Stimulated activated CD8-positive, alpha-beta memory T cell treated with anti-CD3 and anti-CD28 coated beads, Interleukin-2, amount 100 ng/mL, for 1 hour (primary cell): ENCODE results near the gene JPT2.

Experiments
- DNase-seq, 2 donors: peaks; one replicate each; pipeline ENCODE4 v3.0.0-alpha.2; 2020; ENCODE audit warnings: low read depth in 2 of 2

Gene JPT2

DNA sequence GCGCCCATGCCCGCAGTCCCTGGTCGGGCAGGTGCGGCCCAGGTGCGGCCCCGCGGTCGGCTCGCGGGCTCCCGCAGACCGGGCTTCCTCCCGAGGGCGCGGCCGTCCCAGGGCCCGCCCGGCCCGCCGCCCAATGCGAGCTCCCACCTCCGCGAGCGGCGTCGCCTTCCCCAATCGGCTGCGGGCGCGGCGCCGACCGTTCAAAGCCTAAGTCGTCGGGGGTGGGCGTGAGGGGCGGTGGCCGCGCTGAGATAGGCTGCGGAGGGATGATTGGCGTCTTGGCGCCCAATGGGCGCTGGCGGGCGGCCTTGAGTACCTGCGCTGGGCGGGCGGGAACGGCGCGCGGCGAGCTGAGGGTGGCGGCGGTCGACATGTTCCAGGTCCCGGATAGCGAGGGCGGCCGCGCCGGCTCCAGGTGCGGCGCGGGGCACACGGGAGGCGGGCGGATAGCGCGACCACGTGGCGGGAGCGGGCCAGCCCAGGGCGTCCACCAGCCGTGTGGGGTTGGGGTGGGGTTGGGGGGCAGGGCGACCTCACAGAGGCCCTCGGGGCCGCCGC is at the start of gene JPT2:
JPT2 (plus strand) TSS at position 338 of the 558 bp plus-strand sequence; CDS start at position 372, 34 bp downstream.
- peak; percentile 87 to 91 for DNase-seq

DNA sequence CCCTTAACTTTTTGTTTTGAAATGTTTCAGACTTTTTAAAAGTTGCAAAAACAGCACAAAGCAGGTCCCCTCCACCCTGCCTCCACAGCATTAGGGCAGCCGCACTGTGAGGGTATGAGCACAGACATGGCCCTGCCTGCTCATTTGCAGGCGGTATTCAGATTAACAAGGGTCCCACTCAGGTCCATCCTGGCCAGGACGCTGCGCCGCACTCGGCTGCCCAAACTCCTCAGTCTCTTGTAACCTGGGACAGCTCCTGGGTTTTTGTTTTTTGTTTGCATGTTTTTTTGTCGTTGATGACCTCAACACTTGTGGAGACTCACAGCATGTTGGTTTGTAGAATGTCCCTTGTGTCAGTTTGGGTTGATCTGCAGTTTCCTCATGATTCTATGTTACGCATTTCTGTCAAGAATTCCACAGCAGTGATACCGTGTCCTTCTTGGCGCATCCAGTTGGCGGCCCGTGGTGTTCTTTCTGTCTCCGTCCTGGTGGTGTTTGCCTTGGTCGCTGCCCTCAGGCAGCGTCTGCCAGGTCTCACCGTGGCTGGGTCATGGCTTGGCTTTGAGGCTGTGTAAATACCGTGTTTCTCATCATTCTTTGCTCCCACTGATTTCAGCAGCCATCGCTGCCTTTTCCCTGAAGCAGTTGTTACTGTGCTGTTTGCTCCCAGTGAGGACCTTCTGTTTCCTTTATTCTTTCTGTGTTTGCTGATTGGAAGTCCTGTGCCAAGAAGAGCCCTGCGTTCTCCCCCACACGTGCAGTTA is 47.4 kb upstream of the JPT2 start:
- no peak for DNase-seq

DNA sequence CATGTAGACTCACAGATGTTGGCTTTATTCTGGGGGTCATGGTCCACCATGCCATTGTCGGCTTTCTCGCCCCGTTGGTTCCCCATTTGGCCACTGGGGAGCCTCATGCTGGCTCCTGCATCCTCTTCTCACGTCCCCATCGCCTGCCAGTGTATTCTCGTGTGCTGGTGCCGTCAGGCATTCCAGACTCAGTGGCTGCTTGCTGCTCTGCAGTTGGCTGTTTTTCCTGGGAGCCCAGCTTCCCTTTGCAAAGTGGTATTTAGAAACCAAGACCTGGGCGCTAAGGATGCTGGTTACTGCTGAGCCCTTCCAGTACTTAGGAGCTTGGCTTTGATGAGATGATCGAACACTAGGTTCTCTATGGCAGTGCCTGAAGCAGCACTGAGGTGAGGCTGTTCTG is 46.8 kb upstream of the JPT2 start:
- DNase-seq = no peak

DNA sequence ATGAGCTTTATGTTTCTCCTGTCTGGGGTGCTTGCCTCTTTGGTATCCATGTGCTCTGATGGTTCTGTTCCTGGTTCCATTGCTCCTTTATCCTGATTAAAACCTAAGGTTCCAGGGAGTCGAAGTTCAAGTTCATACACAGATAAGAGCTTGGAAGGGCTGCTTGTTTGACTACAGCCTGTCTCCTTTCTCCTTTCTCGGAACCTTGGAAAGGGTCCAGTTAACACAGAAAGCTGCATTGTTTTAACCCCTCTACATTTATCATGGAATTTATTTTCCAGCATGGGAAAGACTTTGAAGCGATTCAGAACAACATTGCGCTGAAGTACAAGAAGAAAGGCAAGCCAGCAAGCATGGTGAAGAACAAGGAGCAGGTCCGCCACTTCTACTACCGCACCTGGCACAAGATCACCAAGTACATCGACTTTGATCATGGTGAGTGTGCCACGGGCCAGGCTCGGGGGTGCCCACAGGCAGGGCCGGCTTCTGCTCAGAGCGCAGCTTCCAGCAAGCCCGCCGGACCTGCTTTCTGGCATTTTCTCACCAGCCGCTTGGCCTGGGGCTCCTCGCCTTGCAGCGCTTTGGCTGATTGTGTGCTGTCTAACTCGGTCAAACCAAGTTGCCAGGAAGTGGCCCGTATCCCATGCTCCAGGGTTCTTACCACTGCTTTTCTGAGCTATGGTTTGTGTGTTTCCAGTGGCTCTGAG is 46.0 kb upstream of the JPT2 start:
- no peak for DNase-seq

GRCh38 chr16:1632638-1632970 is 45.5 kb upstream of the JPT2 start:
- no peak for DNase-seq

- DNase-seq = no peak
Observed at GRCh38 chr16:1633310-1633709, 44.8 kb upstream of the JPT2 start.

- no peak for DNase-seq
Observed at GRCh38 chr16:1634541-1634940, 43.5 kb upstream of the JPT2 start.

DNA sequence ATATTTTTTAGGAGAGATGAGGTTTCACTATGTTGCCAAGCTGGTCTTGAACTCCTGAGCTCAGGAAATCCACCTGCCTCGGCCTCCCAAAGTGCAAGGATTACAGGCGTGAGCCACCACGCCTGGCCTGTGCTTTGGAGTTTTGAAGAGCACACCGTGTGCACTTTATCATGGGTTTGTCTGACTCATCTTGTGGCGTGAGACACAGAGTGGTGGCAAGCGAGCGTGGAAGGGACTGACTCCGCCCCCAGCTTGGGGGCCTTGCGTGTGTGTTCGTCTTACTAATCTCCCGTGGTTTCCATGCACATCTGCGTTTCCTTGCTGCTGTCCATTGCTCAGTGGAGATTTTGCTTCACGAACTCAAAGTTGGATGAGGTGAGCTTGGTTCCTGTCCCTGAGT is 43.0 kb upstream of the JPT2 start:
- no peak for DNase-seq

DNA sequence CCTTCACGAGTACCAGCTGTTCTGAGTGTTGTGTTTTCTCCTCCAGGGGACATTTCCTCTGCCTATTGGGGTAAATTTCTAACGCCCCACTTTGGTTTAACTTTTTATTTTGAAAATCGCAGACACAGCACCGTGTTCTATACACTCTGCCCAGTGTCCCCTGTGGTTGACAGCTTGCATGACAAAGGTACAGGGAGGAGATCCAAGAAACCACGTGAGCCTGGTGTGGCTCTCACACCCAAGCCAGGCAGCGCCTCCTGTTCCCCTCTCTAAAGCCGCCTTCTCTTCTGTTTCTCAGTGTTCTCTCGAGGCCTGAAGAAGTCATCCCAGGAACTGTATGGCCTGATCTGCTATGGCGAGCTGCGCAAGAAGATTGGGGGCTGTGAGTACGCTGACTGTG is 40.6 kb upstream of the JPT2 start:
- no peak for DNase-seq

GRCh38 chr16:1638757-1639156 is 39.3 kb upstream of the JPT2 start:
- no peak for DNase-seq

DNA sequence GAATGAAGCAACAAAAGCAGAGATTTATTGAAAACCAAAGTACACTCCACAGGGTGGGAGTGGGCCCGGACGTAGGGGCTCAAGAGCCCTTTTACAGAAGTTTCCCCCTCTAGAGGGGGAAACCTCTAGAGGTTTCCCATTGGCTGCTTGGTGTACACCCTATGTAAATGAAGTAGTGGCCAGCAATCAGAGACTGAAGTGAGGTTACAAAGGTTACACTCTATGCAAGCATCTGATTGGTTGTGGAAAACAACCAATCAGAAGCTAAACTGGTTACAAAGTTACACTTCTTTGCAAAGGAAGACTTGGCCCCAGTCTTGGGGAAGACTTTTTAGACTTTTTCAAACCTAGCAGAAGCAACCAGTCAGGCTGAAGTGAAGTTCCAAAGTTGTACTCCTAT is 38.8 kb upstream of the JPT2 start:
- DNase-seq = no peak

GRCh38 chr16:1639860-1640259 is 38.2 kb upstream of the JPT2 start:
- DNase-seq = no peak

- DNase-seq = no peak
Observed at GRCh38 chr16:1640261-1640941, 37.7 kb upstream of the JPT2 start.

GRCh38 chr16:1641261-1641660 is 36.8 kb upstream of the JPT2 start:
- DNase-seq = no peak

DNA sequence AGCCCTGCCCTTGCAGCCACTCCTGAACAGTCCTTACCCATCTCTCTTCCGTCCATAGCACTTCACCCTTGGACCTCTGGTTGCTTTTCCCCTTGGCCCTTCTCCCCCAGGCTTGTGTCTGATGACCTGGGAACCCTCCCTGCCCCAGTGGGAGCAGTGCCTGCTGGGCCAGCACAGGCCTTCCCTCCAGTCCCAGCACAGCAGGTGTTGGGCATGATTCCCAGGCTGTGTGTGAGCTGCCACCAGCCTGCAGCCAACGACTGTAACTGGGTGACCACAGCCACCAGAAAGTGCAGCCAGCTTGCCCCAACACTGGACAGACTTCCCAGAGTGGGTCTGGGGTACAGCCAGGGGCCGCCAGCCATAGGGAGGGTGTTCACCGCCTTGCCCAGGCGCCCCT is 35.9 kb upstream of the JPT2 start:
- no peak for DNase-seq

DNA sequence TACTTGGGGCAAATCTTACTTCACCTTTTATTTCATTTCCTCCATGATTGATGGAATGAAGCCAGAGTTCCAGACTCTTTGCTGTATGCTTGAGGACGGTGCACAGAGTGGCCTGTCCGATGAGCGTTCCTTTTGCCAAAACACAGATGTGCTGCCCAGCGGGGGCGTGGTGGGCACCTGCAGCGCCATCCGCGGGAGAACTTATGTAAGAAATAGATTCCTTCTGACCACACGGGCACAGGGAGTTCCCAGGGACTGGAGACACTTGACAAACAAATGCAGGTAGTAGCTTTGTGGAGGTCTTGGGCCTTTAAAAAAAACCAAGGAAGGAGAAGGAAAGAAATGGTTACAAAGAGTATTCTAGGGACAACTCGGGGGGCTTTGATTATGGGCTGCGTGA is 35.3 kb upstream of the JPT2 start:
- no peak for DNase-seq

DNA sequence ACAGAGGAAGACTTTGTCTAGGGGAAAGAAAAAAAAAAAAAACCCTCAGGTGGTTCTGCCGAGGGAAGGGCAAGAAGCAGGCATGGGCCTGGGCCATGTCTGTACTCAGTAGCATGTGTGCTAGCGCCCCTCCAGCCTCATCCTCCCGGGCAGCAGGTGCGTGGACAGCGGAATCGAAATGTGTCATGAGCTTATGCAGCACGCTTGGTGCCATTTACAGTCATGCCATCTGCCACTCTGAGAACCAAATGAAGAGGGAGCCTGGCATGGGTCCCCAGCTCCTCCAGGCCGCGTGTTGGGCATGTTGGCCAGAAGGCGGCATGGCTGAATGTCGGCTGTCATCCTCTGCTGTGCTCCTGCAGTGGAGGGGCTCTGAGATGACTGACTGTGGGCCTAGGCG is 34.6 kb upstream of the JPT2 start:
- DNase-seq = no peak

GRCh38 chr16:1645914-1646525 is 32.1 kb upstream of the JPT2 start:
- DNase-seq = peak; percentile 15 to 16

- no peak for DNase-seq
Observed at GRCh38 chr16:1647856-1648255, 30.2 kb upstream of the JPT2 start.

DNA sequence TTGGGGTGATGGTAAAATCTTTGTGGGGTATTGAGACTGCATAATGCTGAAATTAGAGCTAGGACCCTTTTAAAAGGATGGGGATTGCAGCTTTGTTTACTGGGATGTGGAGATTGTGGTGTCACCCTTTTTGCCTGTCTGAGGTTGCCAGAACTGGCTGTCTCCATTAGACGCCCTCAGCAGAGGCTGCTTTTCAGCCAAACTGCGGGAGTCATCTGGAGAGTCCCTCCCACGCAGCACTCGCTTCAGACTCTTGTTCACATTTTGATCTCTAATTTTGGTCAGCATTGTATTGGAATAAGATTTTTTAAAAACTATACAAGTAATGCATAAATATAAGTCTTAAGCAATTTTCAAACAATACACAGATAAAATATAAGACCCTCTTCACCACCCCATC is 27.9 kb upstream of the JPT2 start:
- no peak for DNase-seq

GRCh38 chr16:1651094-1651973 is 26.7 kb upstream of the JPT2 start:
- no peak for DNase-seq
